Posterior vena cava (tissue), 2 donors: ENCODE results near the gene UBL7. TPM values are rescaled to one million over a fixed set of nuclear protein-coding genes. Genes with fewer than 3 reads are reported as not detected.

Source experiments
- DNase-seq: peaks from one replicate; pipeline ENCODE4 v3.0.0-alpha.2; 2020; ENCODE audit warnings: low spot score
- intact Hi-C, 2 donors: fragments of 100-400 bp; cut with DNase I; formaldehyde crosslinking; loops; one replicate each; pipeline versions ENCODE4 v1.14.1 to v1.14.2; 2022 to 2023
- total RNA-seq, 2 donors: library from RNA; stranded (reverse); fragmentation: NEBNext Ultra II Directional; extraction: Animal tissue kit (Norgen Biotek cat#: 25700); gene quantifications; one replicate each; pipeline ENCODE4 v1.2.1, GENCODE V29; 2021
- donor health status: DM: yes; HTN: yes; CAD: no.
- donor health status: DM: yes; HTN: yes; CAD: no.

The UBL7 gene
- total RNA-seq, 2 donors from 2014 or later = 24.8 to 25.9 TPM

GRCh38 chr15:74428970-74429780 is 31.8 kb downstream of the UBL7 start:
- DNase-seq = no peak
- intact Hi-C loops = no loop called here

GRCh38 chr15:74428442-74428787 is 32.5 kb downstream of the UBL7 start:
- intact Hi-C loops = no loop called here
- DNase-seq = no peak

- intact Hi-C loops = no loop called here
- no peak for DNase-seq
Observed at GRCh38 chr15:74427607-74428441, 33.1 kb downstream of the UBL7 start.

GRCh38 chr15:74426404-74427281 is 34.3 kb downstream of the UBL7 start:
- no peak for DNase-seq
- intact Hi-C loops = no loop called here

- intact Hi-C loops = no loop called here
- DNase-seq = no peak
Observed at GRCh38 chr15:74425630-74426029, 35.3 kb downstream of the UBL7 start.

GRCh38 chr15:74424901-74425528 is 35.9 kb downstream of the UBL7 start:
- intact Hi-C loops = no loop called here
- no peak for DNase-seq

- no peak for DNase-seq
- intact Hi-C loops = no loop called here
Observed at GRCh38 chr15:74423431-74424257, 37.3 kb downstream of the UBL7 start.

GRCh38 chr15:74422652-74423430 is 38.1 kb downstream of the UBL7 start:
- intact Hi-C loops = no loop called here
- no peak for DNase-seq

- intact Hi-C loops = no loop called here
- no peak for DNase-seq
Observed at GRCh38 chr15:74422265-74422651, 38.7 kb downstream of the UBL7 start.

GRCh38 chr15:74421302-74422245 is 39.4 kb downstream of the UBL7 start:
- intact Hi-C loops = no loop called here
- no peak for DNase-seq

GRCh38 chr15:74420193-74420905 is 40.6 kb downstream of the UBL7 start:
- DNase-seq = no peak
- intact Hi-C loops = no loop called here

GRCh38 chr15:74419432-74419831 is 41.5 kb downstream of the UBL7 start:
- DNase-seq = no peak
- intact Hi-C loops = no loop called here

- no peak for DNase-seq
- intact Hi-C loops = no loop called here
Observed at GRCh38 chr15:74418575-74419338, 42.2 kb downstream of the UBL7 start.

GRCh38 chr15:74417670-74418069 is 43.3 kb downstream of the UBL7 start:
- no peak for DNase-seq
- intact Hi-C loops = no loop called here

GRCh38 chr15:74417225-74417624 is 43.7 kb downstream of the UBL7 start:
- intact Hi-C loops = no loop called here
- no peak for DNase-seq
